ENCODE data around the gene ACSF3.

ACSF3 gene

GRCh38 chr16:89102041-89102471 is 8.4 kb downstream of the ACSF3 start:
- H3K79me2 ChIP-seq (ENCODE audit: control insufficient read depth, insufficient read depth, low read length, poor library complexity) = no peaks in the 10 kb centered on the region
- no peak overlapping the region for H4K91ac ChIP-seq (ENCODE audit: low read depth, low read length)
- H2BK120ac ChIP-seq (ENCODE audit: insufficient read depth, low read length, poor library complexity) = no peak overlapping the region
- no peak overlapping the region for H2AK5ac ChIP-seq (ENCODE audit: low read length)
- no peak overlapping the region for H3K4ac ChIP-seq (ENCODE audit: low read depth, low read length)
- H2BK5ac ChIP-seq (ENCODE audit: low read depth, low read length, poor library complexity) = no peak overlapping the region
- H3K4me3 ChIP-seq (ENCODE audit: low read depth, low read length) = no peak overlapping the region
- no peak overlapping the region for H2AFZ ChIP-seq (ENCODE audit: insufficient read depth, low read length, poor library complexity)
- H3K23ac ChIP-seq (ENCODE audit: low read length) = no peak overlapping the region
- H3K18ac ChIP-seq (ENCODE audit: low read length) = no peak overlapping the region
- peaks cover 60 to 64% of the 10 kb centered on the region in 2 experiments for H3K36me3 ChIP-seq (ENCODE audit: control insufficient read depth in 1 of 2, insufficient read depth in 2 of 2, low read length in 2 of 2)
- H3K79me1 ChIP-seq (ENCODE audit: low read length) = no peaks in the 10 kb centered on the region
- DNase-seq = no peak
- H3K14ac ChIP-seq (ENCODE audit: low read length) = no peak overlapping the region
- WGBS (ENCODE audit: extremely low coverage, insufficient coverage, insufficient read length) = no CpG with 5 or more reads among the region's 14 CpGs
- H3K9ac ChIP-seq (ENCODE audit: low read length) = no peak overlapping the region
- no peak overlapping the region for H3K4me2 ChIP-seq (ENCODE audit: low read length)
- no peak overlapping the region for H3K27ac ChIP-seq (ENCODE audit: low read depth, low read length)
- no peaks in the 10 kb centered on the region for H3K27me3 ChIP-seq (ENCODE audit: insufficient read depth, low read length)
- H4K12ac ChIP-seq (ENCODE audit: low read depth, low read length) = no peak overlapping the region
- H3K9me3 ChIP-seq (ENCODE audit: insufficient read depth, low read depth, low read length) = peaks cover 3% of the 10 kb centered on the region
- no peak overlapping the region for H4K8ac ChIP-seq (ENCODE audit: low read depth, low read length)
- H3K4me1 ChIP-seq (ENCODE audit: control insufficient read depth in 1 of 2, insufficient read depth in 2 of 2, low read length in 2 of 2) = peaks cover 7 to 11% of the 10 kb centered on the region in 2 experiments
- no peak overlapping the region for H2BK12ac ChIP-seq (ENCODE audit: low read length)

GRCh38 chr16:89102481-89103073 is 8.9 kb downstream of the ACSF3 start:
- Histone ChIP-seq H3K4ac (ENCODE audit: low read depth, low read length) (no peak overlapping the region), H2AK5ac (ENCODE audit: low read length) (no peak overlapping the region), H3K79me2 (ENCODE audit: control insufficient read depth, insufficient read depth, low read length, poor library complexity) (no peaks in the 10 kb centered on the region), H2BK120ac (ENCODE audit: insufficient read depth, low read length, poor library complexity) (no peak overlapping the region), H3K4me2 (ENCODE audit: low read length) (no peak overlapping the region), H2BK12ac (ENCODE audit: low read length) (no peak overlapping the region), H3K9me3 (ENCODE audit: insufficient read depth, low read depth, low read length) (peaks cover 3% of the 10 kb centered on the region), H3K23ac (ENCODE audit: low read length) (no peak overlapping the region), H3K9ac (ENCODE audit: low read length) (no peak overlapping the region), H3K14ac (ENCODE audit: low read length) (no peak overlapping the region), H3K36me3 (ENCODE audit: control insufficient read depth in 1 of 2, insufficient read depth in 2 of 2, low read length in 2 of 2) (peaks cover 63 to 69% of the 10 kb centered on the region in 2 experiments), H2BK5ac (ENCODE audit: low read depth, low read length, poor library complexity) (no peak overlapping the region), H2AFZ (ENCODE audit: insufficient read depth, low read length, poor library complexity) (no peak overlapping the region), H4K12ac (ENCODE audit: low read depth, low read length) (no peak overlapping the region), H3K18ac (ENCODE audit: low read length) (no peak overlapping the region), H3K27me3 (ENCODE audit: insufficient read depth, low read length) (no peaks in the 10 kb centered on the region), H3K4me3 (ENCODE audit: low read depth, low read length) (no peak overlapping the region), H4K8ac (ENCODE audit: low read depth, low read length) (no peak overlapping the region), H3K4me1 (ENCODE audit: control insufficient read depth in 1 of 2, insufficient read depth in 2 of 2, low read length in 2 of 2) (peaks cover 2 to 6% of the 10 kb centered on the region in 2 experiments), H3K27ac (ENCODE audit: low read depth, low read length) (no peak overlapping the region), H4K91ac (ENCODE audit: low read depth, low read length) (no peak overlapping the region), H3K79me1 (ENCODE audit: low read length) (no peaks in the 10 kb centered on the region)
- DNase-seq = no peak
- WGBS (ENCODE audit: extremely low coverage, insufficient coverage, insufficient read length) = no CpG with 5 or more reads among the region's 27 CpGs

- no peak overlapping the region for H3K18ac ChIP-seq (ENCODE audit: low read length)
- no peak overlapping the region for H3K9ac ChIP-seq (ENCODE audit: low read length)
- no peak overlapping the region for H2AK5ac ChIP-seq (ENCODE audit: low read length)
- H3K9me3 ChIP-seq (ENCODE audit: insufficient read depth, low read depth, low read length) = peaks cover 3% of the 10 kb centered on the region
- no peak overlapping the region for H2AFZ ChIP-seq (ENCODE audit: insufficient read depth, low read length, poor library complexity)
- no CpG with 5 or more reads among the region's 22 CpGs for WGBS (ENCODE audit: extremely low coverage, insufficient coverage, insufficient read length)
- no peak overlapping the region for H3K4me2 ChIP-seq (ENCODE audit: low read length)
- no peak overlapping the region for H3K14ac ChIP-seq (ENCODE audit: low read length)
- H4K12ac ChIP-seq (ENCODE audit: low read depth, low read length) = no peak overlapping the region
- no peak overlapping the region for H3K4me3 ChIP-seq (ENCODE audit: low read depth, low read length)
- H3K23ac ChIP-seq (ENCODE audit: low read length) = no peak overlapping the region
- peaks cover 63 to 71% of the 10 kb centered on the region in 2 experiments for H3K36me3 ChIP-seq (ENCODE audit: control insufficient read depth in 1 of 2, insufficient read depth in 2 of 2, low read length in 2 of 2)
- no peak overlapping the region for H2BK120ac ChIP-seq (ENCODE audit: insufficient read depth, low read length, poor library complexity)
- no peaks in the 10 kb centered on the region for H3K79me1 ChIP-seq (ENCODE audit: low read length)
- no peak overlapping the region for H4K91ac ChIP-seq (ENCODE audit: low read depth, low read length)
- H3K4me1 ChIP-seq (ENCODE audit: control insufficient read depth in 1 of 2, insufficient read depth in 2 of 2, low read length in 2 of 2) = peaks cover 0 to 4% of the 10 kb centered on the region in 2 experiments
- H3K79me2 ChIP-seq (ENCODE audit: control insufficient read depth, insufficient read depth, low read length, poor library complexity) = no peaks in the 10 kb centered on the region
- H2BK12ac ChIP-seq (ENCODE audit: low read length) = no peak overlapping the region
- H4K8ac ChIP-seq (ENCODE audit: low read depth, low read length) = no peak overlapping the region
- H3K27me3 ChIP-seq (ENCODE audit: insufficient read depth, low read length) = no peaks in the 10 kb centered on the region
- H3K4ac ChIP-seq (ENCODE audit: low read depth, low read length) = no peak overlapping the region
- H3K27ac ChIP-seq (ENCODE audit: low read depth, low read length) = no peak overlapping the region
- no peak for DNase-seq
- no peak overlapping the region for H2BK5ac ChIP-seq (ENCODE audit: low read depth, low read length, poor library complexity)
Measured at GRCh38 chr16:89103156-89103555, 9.5 kb downstream of the ACSF3 start.

GRCh38 chr16:89103781-89104180 is 10.1 kb downstream of the ACSF3 start:
- no peak overlapping the region for H3K23ac ChIP-seq (ENCODE audit: low read length)
- no peaks in the 10 kb centered on the region for H3K4me1 ChIP-seq (ENCODE audit: control insufficient read depth in 1 of 2, insufficient read depth in 2 of 2, low read length in 2 of 2)
- no peak overlapping the region for H2BK120ac ChIP-seq (ENCODE audit: insufficient read depth, low read length, poor library complexity)
- no peak overlapping the region for H4K91ac ChIP-seq (ENCODE audit: low read depth, low read length)
- no peak overlapping the region for H3K9ac ChIP-seq (ENCODE audit: low read length)
- H2AK5ac ChIP-seq (ENCODE audit: low read length) = no peak overlapping the region
- no peak overlapping the region for H4K12ac ChIP-seq (ENCODE audit: low read depth, low read length)
- no peak overlapping the region for H3K18ac ChIP-seq (ENCODE audit: low read length)
- no peak overlapping the region for H3K4me3 ChIP-seq (ENCODE audit: low read depth, low read length)
- no peaks in the 10 kb centered on the region for H3K79me2 ChIP-seq (ENCODE audit: control insufficient read depth, insufficient read depth, low read length, poor library complexity)
- H3K4me2 ChIP-seq (ENCODE audit: low read length) = no peak overlapping the region
- peaks cover 3% of the 10 kb centered on the region for H3K9me3 ChIP-seq (ENCODE audit: insufficient read depth, low read depth, low read length)
- no CpG with 5 or more reads among the region's 16 CpGs for WGBS (ENCODE audit: extremely low coverage, insufficient coverage, insufficient read length)
- H3K36me3 ChIP-seq (ENCODE audit: control insufficient read depth in 1 of 2, insufficient read depth in 2 of 2, low read length in 2 of 2) = peaks cover 58 to 71% of the 10 kb centered on the region in 2 experiments
- H3K27ac ChIP-seq (ENCODE audit: low read depth, low read length) = no peak overlapping the region
- no peak overlapping the region for H2BK12ac ChIP-seq (ENCODE audit: low read length)
- no peaks in the 10 kb centered on the region for H3K27me3 ChIP-seq (ENCODE audit: insufficient read depth, low read length)
- no peaks in the 10 kb centered on the region for H3K79me1 ChIP-seq (ENCODE audit: low read length)
- H3K14ac ChIP-seq (ENCODE audit: low read length) = no peak overlapping the region
- H4K8ac ChIP-seq (ENCODE audit: low read depth, low read length) = no peak overlapping the region
- H2AFZ ChIP-seq (ENCODE audit: insufficient read depth, low read length, poor library complexity) = no peak overlapping the region
- DNase-seq = no peak
- H3K4ac ChIP-seq (ENCODE audit: low read depth, low read length) = no peak overlapping the region
- no peak overlapping the region for H2BK5ac ChIP-seq (ENCODE audit: low read depth, low read length, poor library complexity)
